Pancreas (tissue), 10 donors: ENCODE results near the gene ST6GALNAC6. TPM values are rescaled to one million over a fixed set of nuclear protein-coding genes. Genes with fewer than 3 reads are reported as not detected.

Experiments
- ATAC-seq, 4 donors: fragments of 200-7000 bp; cut with Tn5 transposase; one replicate each; pipeline versions ENCODE4 v1.8.0 to v1.9.1; 2020; ENCODE audit warnings: mild to moderate bottlenecking in 4 of 4, moderate library complexity in 4 of 4
- DNase-seq, 6 donors: peaks; one replicate each; pipeline ENCODE4 v3.0.0-alpha.2; 2020
- FAIRE-seq: peaks from 2 replicates; lab custom pipeline; 2012; peaks lifted over from hg19 to GRCh38; lab: Jason Lieb, UNC
- H3K27ac ChIP-seq, 4 donors: fragments of 200-600 bp; sonication (generic); 1 replicate in 3 of 4; 2 replicates in 1 of 4; pipeline versions ENCODE4 v1.5.0 to v1.8.0; 2020
- H3K27me3 ChIP-seq, 4 donors: fragments of 200-600 bp; one replicate each; pipeline ENCODE4 v1.8.0; 2021
- H3K36me3 ChIP-seq, 3 donors: fragments of 200-600 bp; sonication (generic) in 1 of 3; one replicate each; pipeline versions ENCODE4 v1.5.0 to v1.8.0; 2020 to 2021
- H3K4me1 ChIP-seq, 3 donors: fragments of 200-600 bp; one replicate each; pipeline ENCODE4 v1.8.0; 2021
- H3K4me3 ChIP-seq, 4 donors: fragments of 200-600 bp; sonication (generic) in 2 of 4; one replicate each; pipeline versions ENCODE4 v1.5.0 to v1.8.0; 2020 to 2021
- H3K9me3 ChIP-seq, 4 donors: fragments of 200-600 bp; one replicate each; pipeline ENCODE4 v1.8.0; 2021
- WGBS, 2 donors: extraction: QIAGEN DNeasy Blood & Tissue Kit; methylation state at CpG; one replicate each; pipeline ENCODE4 v1.1.7; 2013; 5-methylcytosine and 5-hydroxymethylcytosine counted together
- intact Hi-C, 3 donors: fragments of 100-400 bp; cut with DNase I; formaldehyde crosslinking; loops; one replicate each; pipeline versions ENCODE4 v1.11.1 to v1.14.2; 2022
- polyA plus RNA-seq, 2 donors: library from polyadenylated mRNA; stranded (reverse); fragments of 200-250 nt; gene quantifications; one replicate each; pipeline ENCODE4 v1.2.3, GENCODE V29; 2013
- total RNA-seq, 6 donors: library from RNA; stranded (reverse); fragmentation: NEBNext Ultra II Directional in 4 of 6; extraction: Animal tissue kit (Norgen Biotek cat#: 25700) in 4 of 6; gene quantifications; one replicate each; pipeline versions ENCODE4 v1.2.1 to v1.2.4, GENCODE V29; 2021 to 2023
- TF ChIP-seq, protein P1 (sequence below), 4 donors: fragments of 200-600 bp; sonication (generic) in 3 of 4; IDR thresholded peaks; one replicate each; pipeline versions ENCODE4 v1.5.0 to v1.8.0; 2021; ENCODE audit warnings: antibody characterized with exemption in 4 of 4
- donor health status: healthy with polysubstance abuse.
- donor health status: DM: no; HTN: no; CAD: no; lungs with moderate emphysema.
- donor health status: DM: no; HTN: no; CAD: no.
- donor health status: control.
- donor health status: control.
- donor health status: Bipolar disorder and iron deficiency.
- donor health status: DM: yes; HTN: yes; CAD: no.
- donor health status: DM: no; HTN: no; CAD: no.
- donor health status: DM: no; HTN: no; CAD: no.
- donor health status: DM: yes; HTN: yes; CAD: no.

The ST6GALNAC6 gene
- total and polyA plus RNA-seq, 8 donors = 20.7 to 35.7 (median 27.0) TPM

- Histone ChIP-seq H3K27me3 (no peaks in the 10 kb centered on the region), H3K36me3 (no peaks in the 10 kb centered on the region), H3K27ac (peak within 1 kb of the TSS in 3 of 4 donors; percentile 9 to 30 (median 12)), H3K4me3 (peak within 1 kb of the TSS; percentile 36 to 67 (median 46)), H3K9me3 (no peaks in the 10 kb centered on the region), H3K4me1 (peaks cover 0 to 8% (median 0%) of the 10 kb centered on the region in 3 donors)
- peak; percentile 76 to 95 (median 84) for DNase-seq
- intact Hi-C loops = no loop called here
- ATAC-seq = peak; percentile 88 to 93 (median 90)
- WGBS, 2 donors = 1 to 2% methylated on average over 44 of the region's 44 CpGs
- FAIRE-seq = no peak
- TF ChIP-seq, protein P1, sequence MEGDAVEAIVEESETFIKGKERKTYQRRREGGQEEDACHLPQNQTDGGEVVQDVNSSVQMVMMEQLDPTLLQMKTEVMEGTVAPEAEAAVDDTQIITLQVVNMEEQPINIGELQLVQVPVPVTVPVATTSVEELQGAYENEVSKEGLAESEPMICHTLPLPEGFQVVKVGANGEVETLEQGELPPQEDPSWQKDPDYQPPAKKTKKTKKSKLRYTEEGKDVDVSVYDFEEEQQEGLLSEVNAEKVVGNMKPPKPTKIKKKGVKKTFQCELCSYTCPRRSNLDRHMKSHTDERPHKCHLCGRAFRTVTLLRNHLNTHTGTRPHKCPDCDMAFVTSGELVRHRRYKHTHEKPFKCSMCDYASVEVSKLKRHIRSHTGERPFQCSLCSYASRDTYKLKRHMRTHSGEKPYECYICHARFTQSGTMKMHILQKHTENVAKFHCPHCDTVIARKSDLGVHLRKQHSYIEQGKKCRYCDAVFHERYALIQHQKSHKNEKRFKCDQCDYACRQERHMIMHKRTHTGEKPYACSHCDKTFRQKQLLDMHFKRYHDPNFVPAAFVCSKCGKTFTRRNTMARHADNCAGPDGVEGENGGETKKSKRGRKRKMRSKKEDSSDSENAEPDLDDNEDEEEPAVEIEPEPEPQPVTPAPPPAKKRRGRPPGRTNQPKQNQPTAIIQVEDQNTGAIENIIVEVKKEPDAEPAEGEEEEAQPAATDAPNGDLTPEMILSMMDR (IDR thresholded peaks at IDR 0.05) = no peak
These were observed 21.8 kb downstream of the ST6GALNAC6 start, which contains the start of gene AK1 for GRCh38 chr9:127877566-127877998. AK1 (minus strand) TSS chr9:127877675; CDS start chr9:127874617, 3,058 bp downstream.

DNA sequence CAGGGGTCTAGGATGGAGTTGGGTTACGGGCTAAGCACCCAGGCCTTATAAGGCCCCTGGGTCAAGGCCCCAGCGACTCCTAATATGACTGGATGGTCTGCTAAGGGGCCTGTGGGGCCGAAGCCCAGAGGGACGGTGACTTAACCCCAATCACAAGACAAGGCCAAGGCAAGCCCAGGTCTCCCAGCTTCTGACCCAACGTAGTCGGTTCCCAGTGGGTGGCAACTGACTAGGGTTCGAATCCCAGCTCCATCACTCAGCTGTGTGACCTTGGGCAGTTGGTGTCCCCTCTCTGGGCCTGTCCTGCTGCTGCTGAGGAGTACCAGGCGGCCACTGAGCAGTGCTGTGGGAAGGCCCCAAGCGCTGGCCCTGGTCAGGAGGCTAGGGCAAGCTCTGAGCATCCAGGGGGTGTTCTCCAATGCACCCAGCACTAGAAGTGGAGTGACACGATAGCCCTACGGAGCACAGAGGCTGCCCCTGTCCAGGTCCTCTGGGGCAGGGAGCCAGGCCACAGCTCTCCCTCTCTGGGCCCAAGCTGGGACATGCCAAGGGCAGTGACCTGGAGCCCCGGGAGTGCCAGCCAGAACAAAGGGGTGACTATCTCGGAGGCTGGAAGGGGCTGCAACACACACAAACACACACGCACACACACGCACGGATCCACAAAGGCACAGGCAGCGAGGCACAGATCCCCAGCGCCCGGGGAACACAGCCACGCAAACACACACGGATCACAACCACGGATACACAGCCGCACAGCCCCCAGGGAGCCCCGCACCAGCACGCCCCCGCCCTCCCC is 22.4 kb downstream of the ST6GALNAC6 start:
- DNase-seq (peak in 2 of 6 donors; percentile 62 to 71), FAIRE-seq (no peak), ATAC-seq (peak; percentile 18 to 45 (median 31))
- Histone ChIP-seq H3K36me3 (no peaks in the 10 kb centered on the region), H3K27ac (no peak overlapping the region), H3K27me3 (no peaks in the 10 kb centered on the region), H3K4me3 (peak overlapping the region; percentile 36 to 67 (median 46)), H3K9me3 (no peaks in the 10 kb centered on the region), H3K4me1 (peaks cover 0 to 8% (median 0%) of the 10 kb centered on the region in 3 donors)
- WGBS, 2 donors = 22 to 27% methylated on average over 26 of the region's 26 CpGs
- intact Hi-C loops = no loop called here
- TF ChIP-seq, protein P1 (IDR thresholded peaks at IDR 0.05) = no peak

DNA sequence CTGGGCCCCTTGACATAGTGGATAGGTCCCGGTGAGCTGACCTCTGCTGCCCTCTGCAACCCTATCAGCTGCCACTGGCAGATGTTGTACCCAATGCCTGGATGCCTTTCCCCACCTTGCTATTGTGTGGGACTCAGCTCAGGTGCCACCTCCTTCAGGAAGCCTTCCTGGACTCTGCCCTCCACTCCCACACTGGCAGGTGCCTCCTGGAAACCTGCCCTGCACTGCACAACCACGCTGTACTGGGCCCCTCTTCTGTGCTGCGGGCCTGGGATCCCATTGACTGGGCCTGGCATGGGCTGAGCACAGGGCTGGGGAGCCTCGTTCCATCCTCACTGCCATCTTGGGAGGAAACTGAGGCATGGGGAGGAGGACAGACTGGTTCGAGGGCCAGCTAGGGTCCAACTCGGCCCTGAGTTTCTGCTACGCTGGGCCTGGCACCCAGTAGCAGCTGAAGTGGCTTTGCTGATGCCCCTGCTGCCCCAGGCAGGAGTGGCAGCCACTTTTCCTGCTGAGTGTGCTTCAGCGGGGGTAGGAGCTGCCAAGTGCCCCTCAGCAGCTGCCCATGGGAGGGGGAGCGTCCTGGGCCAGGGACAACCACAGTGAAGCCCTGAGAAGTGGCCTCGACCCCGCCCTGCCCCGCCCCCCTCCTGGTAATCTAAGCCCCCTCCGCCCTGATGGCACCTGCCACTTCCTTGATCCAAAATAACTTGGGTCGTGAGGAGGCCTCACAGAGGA is 23.2 kb downstream of the ST6GALNAC6 start:
- intact Hi-C loops = no loop called here
- no peak overlapping the region for H3K4me3 ChIP-seq
- H3K27ac ChIP-seq = no peak overlapping the region
- H3K4me1 ChIP-seq = peaks cover 0 to 8% (median 0%) of the 10 kb centered on the region in 3 donors
- H3K36me3 ChIP-seq = no peaks in the 10 kb centered on the region
- WGBS, 2 donors = 68 to 69% methylated on average over 13 to 14 of the region's 14 CpGs
- FAIRE-seq (no peak), DNase-seq (peak in 2 of 6 donors; percentile 17 to 51), ATAC-seq (no peak)
- TF ChIP-seq, protein P1 (IDR thresholded peaks at IDR 0.05) = no peak
- no peaks in the 10 kb centered on the region for H3K9me3 ChIP-seq
- H3K27me3 ChIP-seq = no peaks in the 10 kb centered on the region

GRCh38 chr9:127875306-127875966 is 24.0 kb downstream of the ST6GALNAC6 start:
- Histone ChIP-seq H3K4me1 (peaks cover 0 to 8% (median 0%) of the 10 kb centered on the region in 3 donors), H3K27me3 (no peaks in the 10 kb centered on the region), H3K27ac (no peak overlapping the region), H3K36me3 (no peaks in the 10 kb centered on the region), H3K4me3 (no peak overlapping the region), H3K9me3 (no peaks in the 10 kb centered on the region)
- WGBS, 2 donors = 80 to 85% methylated on average over 10 of the region's 10 CpGs
- intact Hi-C loops = no loop called here
- DNase-seq = peak in 2 of 6 donors; percentile 23 to 61
- TF ChIP-seq, protein P1 (IDR thresholded peaks at IDR 0.05) = no peak
- no peak for FAIRE-seq
- no peak for ATAC-seq
